HG02870 (cell line): Measurements from ENCODE around the gene ZCCHC7.
"Not testable (repeated sequence)": the region's sequence is repeated elsewhere in the genome, so short reads cannot be mapped to it uniquely, and the experiment has no call there.

ENCODE experiments used
- ATAC-seq: cut with Tn5 transposase; IDR thresholded peaks from one replicate; pipeline ENCODE4 v1.9.1; 2021; ENCODE audit warnings: mild to moderate bottlenecking, moderate library complexity; ENCODE audit not compliant: unreplicated experiment

The ZCCHC7 gene

DNA sequence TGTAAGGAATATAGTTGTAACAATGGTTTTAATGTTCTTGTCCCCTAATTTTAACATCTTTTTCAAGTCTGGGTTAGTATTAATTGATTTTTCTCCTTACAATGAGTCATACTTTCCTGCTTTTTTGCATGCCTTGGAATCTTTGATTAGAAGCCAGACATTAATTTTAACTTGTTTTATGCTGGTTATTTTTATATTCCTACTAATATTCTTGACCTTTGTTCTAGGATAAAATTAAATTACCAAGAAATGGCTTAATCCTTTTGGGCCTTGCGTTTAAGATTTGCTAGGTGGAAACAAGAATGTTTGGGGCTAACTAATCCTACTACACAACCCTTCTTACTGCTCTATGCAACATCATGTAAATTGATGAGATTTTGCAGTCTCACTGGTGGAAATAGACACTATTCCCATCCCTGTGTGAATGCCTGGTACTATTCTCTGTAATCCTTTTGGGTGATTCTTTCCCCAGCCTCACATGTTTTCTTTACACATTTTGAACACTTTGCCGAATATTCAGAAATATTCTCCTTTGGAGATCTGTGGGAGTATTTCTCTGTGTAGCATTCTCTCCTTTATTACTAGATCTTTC, 47.2 kb downstream of the ZCCHC7 start:
- no peak for ATAC-seq

DNA sequence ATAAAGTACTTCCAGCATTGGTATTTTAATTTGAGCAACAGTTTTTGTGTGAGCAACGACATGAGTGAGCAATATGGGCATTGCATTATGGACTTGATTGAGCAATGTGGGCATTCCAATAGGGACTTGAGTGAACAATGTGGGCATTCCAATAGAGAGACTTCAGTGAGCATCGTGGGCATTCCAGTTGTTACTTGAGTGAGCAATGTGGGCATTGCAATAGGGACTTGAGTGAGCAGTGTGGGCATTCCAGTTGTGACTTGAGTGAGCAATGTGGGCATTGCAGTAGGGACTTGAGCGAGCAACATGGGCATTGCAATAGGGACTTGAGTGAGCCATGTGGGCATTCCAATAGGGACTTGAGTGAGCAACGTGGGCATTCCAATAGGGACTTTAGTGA, 52.2 kb downstream of the ZCCHC7 start:
- ATAC-seq: no peak

DNA sequence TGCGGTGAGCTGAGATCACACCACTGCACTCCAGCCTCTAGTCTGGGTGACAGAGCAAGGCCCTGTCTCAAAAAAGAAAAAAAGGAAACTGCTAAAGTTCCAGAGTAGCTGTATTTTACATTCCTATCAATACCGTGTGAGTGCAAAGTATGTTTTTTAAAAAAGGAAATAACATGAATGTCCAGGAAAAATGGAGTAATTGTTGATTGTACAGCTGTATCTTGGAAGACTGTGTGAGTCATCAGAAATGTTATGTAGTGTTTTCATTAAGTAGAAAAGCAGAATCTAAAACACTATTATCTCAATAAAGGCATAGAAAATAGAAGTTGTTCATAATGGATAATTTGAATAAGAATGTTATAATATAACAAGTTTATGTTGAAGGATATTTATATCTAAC, 53.9 kb downstream of the ZCCHC7 start:
- ATAC-seq: no peak

DNA sequence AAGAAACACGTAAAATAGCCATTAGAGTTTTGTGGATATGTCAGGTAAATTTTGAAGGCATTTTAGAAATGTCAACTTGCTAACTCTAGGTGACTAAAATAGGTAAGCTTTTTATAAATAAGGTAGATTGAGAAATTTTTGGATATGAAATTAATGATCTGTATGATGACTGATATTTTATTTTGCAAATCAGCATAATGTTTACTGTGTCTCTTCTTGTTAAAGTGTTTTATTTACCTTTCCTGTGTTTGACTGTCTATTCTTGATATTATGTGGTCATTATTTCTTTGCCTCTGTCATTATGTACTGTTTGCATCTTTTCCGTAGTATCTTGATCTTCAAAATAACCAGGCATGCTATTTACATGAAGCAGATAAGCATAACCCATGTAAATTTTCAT, 58.4 kb downstream of the ZCCHC7 start:
- no peak for ATAC-seq

DNA sequence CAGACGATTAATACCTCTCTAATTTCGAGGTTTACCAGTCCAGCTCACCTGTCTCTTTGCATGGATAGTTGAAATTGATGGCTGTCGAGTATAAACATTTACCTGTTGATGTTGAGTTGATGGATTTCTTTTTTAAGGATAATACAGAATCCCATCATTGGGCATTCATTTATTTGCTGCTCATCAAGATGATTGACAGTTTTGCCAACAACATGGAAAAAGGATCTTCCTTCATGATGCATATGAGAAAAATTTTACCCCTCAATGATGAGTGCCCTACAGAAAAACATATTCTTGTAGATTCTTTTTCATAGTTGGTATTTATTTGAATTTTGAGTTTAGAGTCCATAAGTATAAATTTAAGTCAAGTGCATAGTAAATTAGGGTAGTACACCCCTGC, 59.2 kb downstream of the ZCCHC7 start:
- no peak for ATAC-seq

DNA sequence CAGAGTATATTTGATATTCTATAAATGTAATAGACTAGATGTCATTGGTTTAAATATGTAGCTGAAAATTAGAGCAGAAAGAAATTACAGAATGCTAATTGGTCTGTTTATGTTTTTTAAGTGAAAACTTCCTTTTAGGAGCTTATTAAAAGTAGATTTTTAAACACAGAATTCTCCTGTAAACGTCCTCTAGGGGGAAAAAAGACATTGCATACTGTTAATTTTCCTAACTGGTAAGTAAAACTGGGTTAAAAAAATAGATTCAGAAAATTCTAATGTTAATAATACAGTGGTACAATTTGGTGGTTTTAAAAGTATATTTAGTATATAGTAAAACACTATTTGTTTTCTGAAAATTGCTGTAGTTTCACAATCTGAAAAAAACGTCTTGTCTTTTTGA, 59.8 kb downstream of the ZCCHC7 start:
- ATAC-seq: no peak

DNA sequence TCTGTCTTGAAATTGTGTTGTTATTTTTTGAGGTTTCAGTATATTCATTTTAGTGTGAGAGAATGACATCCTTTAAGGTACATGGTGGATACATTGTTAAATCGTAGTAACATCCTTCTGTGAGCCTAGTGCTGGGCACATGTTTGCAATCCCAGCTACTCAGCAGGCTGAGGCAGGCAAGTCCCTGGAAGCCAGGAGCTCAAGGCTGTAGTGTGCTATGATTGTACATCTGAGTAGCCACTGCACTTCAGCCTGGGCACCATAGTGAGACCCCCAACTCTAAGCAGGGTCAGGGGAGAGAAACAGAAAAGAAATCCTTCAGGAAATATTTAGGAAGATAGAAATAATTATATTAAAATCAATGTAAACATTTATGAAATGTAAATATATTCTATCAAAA, 62.3 kb downstream of the ZCCHC7 start:
- ATAC-seq: no peak

DNA sequence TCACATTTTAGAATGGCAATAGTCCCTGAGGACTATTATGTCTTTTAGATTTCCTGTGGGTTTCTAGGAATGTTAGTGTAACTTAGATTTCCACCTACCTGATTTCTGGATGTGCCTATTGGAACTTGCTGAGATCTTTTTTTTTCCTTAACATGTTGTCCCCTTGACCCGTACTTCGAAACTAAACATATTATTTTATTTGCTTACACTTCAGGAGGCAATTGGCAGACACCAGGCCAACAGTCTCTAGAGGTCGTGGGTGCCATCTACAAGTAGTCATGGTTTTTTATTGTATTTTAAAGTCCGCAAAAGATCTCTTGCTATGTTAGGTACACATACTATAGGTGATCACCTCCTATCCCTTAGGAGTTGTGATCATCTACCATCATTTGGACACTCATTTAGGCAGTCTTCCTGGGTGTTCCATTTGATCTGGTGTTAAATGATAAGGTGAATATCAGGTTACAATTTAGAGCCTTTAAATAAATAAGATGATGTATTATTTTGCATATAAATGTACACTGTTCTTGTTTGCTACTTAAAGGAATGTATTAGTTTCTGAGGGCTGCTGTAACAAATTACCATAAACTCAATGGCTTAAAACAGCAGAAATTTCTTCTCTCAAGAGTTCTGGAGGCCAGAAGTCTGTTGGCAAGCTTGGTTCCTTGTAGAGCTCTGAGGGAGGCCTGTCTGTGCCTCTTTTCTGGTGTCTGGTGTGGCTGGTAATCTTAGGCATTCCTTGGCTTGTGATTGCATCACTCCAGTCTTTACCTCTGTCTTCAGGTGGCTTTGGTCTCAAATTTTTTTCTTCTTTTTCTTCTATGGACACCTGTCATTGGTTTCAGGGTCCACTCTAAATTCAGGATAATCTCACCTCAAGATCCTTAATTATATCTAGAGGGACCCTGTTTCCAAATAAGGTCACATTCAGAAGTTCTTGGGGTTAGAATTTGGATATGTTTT, 64.8 kb downstream of the ZCCHC7 start:
- no peak for ATAC-seq

DNA sequence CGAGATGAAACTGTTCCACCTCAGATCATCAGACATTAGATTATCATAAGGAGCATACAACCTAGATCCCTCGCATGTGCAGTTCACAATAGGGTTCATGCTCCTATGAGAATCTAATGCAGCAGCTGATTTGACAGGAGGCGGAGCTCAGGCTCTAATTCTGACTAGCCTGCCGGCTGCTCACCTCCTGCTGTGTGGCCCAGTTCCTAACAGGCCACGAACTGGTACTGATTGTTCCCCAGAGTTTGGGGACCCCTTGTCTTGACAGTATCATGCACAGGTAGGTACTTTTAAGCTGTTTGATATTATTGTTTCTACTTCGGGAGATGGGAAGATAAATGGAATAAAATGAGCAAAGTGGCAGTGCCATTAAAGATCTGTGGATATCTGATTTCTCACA, 66.9 kb downstream of the ZCCHC7 start:
- peak; percentile 52 for ATAC-seq

DNA sequence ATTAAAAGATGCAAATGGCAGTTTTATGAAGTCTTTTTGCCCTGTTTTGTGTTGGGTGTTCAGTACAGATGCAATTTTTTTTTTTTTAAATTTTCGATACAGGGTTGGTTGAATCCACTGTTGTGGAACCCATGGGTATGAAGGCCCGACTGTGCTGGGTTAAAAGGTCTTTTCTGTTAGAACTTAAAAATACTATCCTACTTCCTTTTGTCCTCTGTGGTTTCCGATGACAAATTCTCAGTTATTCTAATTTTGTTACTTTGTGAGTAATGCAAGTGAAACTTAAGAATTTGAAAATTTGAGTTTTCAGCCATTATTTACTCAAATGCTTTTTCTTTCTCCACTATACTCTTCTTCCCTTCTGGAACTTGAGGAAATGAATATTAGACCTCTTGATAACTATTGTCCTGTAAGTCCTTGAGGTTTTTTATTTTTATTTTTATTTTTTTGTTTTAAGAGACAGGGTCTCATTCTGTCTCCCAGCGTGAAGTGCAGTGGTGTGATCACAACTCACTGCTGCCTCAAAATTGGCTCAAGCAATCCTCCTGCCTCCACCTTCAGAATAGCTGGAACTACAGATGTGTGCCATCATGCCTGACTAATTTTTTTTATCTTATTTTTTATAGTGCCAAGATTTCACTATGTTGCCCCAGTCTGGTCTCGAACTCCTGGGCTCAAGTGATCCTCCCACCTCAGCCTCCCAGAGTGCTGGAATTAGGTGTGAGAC, 67.5 kb downstream of the ZCCHC7 start:
- ATAC-seq: peak; percentile 79

DNA sequence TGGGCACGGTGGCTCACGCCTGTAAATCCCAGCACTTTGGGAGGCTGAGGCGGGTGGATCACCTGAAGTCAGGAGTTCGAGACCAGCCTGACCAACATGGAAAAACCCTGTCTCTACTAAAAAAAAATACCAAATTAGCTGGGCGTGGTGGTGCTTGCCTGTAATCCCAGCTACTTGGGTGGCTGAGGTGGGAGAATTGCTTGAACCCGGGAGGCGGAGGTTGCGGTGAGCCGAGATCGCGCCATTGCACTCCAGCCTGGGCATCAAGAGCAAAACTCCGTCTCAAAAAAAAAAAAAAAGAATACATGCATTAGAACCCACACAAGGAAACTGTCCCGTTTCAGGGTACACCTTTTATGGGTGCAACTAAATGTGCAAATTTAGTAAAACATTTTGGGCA, 70.4 kb downstream of the ZCCHC7 start:
- not testable (repeated sequence) for ATAC-seq

DNA sequence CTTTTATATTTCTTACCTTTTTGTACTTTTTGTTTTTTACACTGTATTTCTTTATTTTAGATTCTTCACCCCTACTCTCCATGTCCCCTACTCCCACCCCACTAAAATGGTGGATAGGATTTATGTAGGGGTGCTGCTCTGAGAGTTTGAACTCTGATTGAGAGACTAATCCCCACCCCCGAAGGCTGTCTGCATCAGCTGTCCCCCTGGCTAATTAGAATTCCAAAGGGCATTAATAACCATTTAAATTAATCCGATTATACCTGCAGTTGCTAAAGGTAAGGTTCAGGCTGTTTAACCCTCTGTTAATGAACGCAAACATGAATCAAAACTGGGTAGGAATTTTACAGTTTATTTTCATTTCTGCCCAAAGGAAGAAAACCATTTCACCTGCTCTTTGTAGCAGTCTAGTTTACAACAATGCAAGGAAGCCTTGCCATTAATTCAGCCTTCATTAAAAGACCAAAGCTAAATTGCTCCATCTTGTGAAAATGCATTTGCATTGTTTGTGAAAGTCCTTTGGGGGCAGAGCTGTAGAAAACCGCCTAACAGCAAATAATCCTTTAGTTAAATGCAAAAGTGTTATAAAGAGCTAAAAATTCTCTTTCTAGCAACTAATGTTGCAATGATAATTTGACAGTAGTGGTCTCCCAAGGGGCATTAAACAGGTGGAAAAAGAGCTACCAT, 71.2 kb downstream of the ZCCHC7 start:
- no peak for ATAC-seq

DNA sequence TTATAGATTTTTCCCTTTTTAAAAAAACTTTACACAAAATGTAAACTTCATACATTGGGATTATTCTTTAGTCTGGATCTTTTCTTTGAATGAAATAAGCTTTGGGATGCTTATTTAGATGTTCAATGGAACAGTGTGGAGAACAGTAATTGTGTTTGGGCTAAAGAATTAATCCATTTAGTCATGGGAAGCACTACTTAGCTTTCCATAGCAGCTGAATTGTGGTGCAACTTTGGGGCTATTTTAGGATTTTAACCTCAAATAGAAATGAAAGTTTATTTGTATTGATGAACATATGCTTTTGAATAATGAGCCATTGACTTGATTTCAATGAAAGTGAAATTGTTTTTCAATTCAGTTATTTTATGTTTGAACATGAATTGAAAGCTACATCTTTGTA, 72.4 kb downstream of the ZCCHC7 start:
- ATAC-seq: no peak

DNA sequence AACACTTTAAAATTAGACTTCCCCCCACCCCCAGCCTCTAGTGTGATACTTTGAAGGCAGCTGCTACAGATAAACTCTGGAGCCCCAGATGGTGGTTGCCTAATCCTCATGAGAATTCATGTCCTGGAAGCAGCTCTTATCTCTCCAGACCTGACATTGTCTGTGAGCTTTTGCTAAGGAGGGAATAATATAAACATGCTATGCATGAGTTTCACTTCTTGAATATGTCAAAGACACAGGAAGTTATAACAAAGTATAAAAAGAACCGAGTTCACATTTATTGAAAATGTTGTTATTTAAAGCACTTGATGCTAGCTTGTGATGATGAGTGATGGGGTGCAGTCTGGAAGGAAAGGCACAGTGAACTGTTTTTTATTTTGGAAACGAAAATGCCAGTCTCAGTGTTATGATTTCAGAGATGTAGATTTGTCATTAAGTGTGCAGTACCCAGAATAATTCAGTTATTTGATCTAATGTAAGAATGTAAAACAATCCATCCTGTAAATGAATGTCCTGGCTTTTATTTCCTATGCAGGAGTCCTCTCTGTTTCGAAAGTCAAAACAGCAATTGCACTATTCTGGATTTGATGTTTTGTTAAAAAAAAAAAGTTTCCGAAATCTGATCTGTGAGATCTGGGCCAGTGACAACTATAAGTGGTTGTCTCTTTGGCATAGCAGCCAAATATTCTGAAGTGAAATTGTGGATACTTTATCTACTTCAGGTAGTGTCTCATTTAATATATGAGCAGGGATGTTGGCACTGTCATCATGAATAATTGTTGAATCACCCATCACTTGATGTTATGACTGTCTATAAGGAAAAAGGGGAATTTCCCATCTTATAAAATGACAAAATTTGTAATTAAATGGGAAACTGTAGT, 77.0 kb downstream of the ZCCHC7 start:
- ATAC-seq: no peak

DNA sequence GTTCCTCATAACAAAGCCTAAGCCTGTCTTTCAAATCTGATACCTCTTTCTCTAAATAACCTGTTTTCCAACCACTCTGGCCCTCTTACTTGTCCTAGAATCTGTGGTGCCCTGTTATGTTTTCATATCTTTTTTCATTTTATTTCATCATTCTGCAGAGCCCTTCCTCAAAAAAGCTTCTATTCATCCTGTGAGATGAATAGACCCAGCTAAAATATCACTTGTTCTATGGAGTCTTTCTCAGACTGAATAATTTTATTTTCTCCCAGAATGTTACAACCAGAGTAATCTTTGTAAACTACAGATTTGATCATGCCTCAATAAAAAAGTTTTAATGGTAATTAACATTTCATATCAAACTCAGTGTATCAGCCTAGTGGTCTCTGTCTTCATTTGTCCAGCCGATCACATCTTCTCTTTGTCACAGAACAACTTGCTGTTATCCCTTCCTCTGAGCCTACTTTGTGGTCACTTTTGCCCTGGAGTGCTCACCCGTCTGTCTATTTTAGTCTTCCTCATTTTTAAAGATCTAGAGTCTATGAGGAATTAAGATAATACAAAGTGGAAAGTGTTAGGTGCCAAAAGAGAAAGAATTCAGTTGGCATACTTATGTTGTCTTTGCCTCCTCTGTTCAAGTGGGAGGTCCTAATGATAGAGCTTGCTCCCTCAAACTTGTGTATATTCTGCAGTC, 77.8 kb downstream of the ZCCHC7 start:
- no peak for ATAC-seq

DNA sequence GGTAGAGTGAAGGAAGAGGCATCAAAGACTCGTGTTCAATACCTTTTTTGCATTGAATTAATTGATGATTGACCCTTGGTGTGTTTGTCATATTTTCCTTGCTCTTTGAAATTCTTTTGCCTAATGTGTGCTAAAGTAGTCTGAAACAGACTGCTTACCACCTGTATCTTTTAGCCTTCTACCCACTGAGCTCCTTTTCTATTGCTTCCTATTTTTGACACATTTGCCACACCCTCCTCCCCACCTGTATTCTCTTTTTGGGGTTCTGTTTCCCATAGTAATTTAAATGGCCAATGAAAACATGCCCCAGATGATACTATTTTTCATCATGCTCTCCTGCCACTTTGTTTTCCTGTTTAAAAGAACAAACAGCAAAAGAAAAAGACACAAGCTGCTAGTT, 78.5 kb downstream of the ZCCHC7 start:
- no peak for ATAC-seq

DNA sequence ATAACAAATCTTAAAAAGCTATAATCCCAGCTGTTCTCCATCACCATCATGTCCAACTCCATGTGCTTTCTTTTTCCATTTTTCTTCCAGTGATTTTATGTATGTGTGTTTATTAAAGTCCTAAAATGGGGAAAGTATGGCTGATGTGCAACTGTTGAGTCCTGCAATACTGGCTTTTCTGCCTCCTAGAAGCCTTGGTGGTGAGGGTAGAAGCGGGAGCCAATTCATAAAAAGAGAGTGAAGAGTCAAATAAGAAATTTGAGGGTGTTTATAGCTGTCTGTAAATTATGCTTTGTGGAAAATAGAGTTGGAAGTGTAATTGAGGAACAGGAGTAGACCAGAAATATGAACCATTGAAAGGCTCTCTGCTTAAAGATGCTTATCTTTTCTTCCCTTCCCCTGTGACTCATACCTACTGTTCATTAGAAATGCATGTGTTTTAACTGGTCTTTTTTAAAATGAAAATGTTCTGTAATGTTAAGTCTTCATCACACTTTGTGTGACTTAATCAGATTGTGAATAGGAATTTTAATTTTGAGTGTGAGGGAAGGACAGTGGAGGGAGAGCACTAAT, 80.1 kb downstream of the ZCCHC7 start:
- no peak for ATAC-seq

DNA sequence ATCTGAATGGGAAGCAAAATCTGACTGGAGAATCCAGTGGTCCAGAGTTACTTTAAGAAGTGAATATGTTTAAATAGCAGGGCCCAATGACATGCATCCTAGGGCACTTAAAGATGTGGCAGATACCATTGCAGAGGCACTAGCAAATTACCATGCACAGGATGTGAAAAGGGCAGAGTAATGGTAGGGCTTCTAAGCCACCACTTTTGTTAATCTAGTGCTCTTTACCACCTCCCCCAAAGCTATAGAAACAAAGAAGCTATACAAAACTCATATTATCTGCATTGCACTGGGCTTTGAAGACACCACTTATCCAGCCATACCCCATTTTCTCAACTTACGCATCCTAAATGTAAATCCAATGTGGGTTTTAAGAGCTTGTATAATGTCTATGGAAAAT, 81.2 kb downstream of the ZCCHC7 start:
- no peak for ATAC-seq

DNA sequence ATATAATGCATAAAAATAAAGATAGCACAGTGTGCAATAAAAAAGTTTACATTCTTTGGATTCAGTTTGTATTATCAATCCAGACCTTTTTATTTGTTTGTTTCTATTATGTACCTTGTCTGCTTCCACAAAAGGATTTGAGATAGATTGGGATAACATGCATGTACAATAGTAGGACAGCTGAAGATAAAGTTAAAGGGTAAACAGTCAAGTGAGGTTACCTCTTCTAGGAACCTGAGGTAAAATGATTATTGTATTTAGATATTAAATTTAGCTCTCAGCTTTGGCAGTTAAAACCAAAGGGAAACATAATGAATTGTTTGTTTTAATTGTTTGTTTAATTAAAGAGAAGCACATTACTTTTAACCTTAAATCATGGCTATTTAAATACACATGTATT, 81.7 kb downstream of the ZCCHC7 start:
- ATAC-seq: no peak
